Liver (tissue), 3 donors: ENCODE measurements around the gene CREB5.

Source experiments
- CTCF ChIP-seq: fragments of 150-350 bp; IDR thresholded peaks from 2 replicates; pipeline ENCODE4 v1.5.1; 2017; ENCODE audit warnings: improper control_type of control experiment, low read depth, low read length; ENCODE audit not compliant: missing input control
- EGR1 ChIP-seq, 2 donors: IDR thresholded peaks; 2 replicates each; pipeline ENCODE4 v1.6.1; 2016 to 2018; ENCODE audit warnings: antibody characterized with exemption in 2 of 2, low read depth in 2 of 2
- JUND ChIP-seq, 2 donors: IDR thresholded peaks; 2 replicates each; pipeline ENCODE4 v1.6.1; 2016; ENCODE audit warnings: antibody characterized with exemption in 2 of 2
- SP1 ChIP-seq: IDR thresholded peaks from 2 replicates; pipeline ENCODE4 v1.6.1; 2018; ENCODE audit warnings: antibody characterized with exemption, mild to moderate bottlenecking
- YY1 ChIP-seq: IDR thresholded peaks from 2 replicates; pipeline ENCODE4 v1.6.1; 2016; ENCODE audit warnings: antibody characterized with exemption, mild to moderate bottlenecking
- ZBTB33 ChIP-seq: IDR thresholded peaks from 2 replicates; pipeline ENCODE4 v1.6.1; 2016; ENCODE audit warnings: antibody characterized with exemption
- TF ChIP-seq, protein P1 (sequence below): IDR thresholded peaks from 2 replicates; pipeline ENCODE4 v1.6.1; 2016; ENCODE audit warnings: antibody characterized with exemption
- TF ChIP-seq, protein P2 (sequence below): IDR thresholded peaks from 2 replicates; pipeline ENCODE4 v1.6.1; 2016; ENCODE audit warnings: antibody characterized with exemption, mild to moderate bottlenecking
- donor health status: healthy.
- donor health status: healthy.

DNA sequence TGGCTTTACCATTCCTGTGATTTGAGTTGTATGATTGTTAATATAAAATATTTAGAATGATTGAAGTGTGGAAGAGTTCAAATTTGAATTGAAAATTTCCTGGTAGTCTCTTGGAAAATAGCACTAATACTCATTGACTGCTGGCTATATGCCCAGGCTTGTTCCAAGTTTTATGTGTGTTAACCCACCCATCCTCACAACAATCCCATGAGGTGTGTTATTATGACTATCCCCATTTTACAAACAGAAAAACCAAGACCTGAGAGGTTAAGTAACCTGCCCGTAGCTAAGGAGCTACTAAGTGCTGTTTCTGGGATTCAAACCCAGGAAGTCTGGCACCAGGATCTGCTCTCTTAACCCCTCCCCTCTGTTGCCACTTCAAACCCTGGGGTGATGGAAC is 213.9 kb downstream of the CREB5 start:
- no peak for TF ChIP-seq SP1
- no peak for TF ChIP-seq EGR1 (IDR thresholded peaks at IDR 0.05; ENCODE audit: low read depth in 2 of 2)
- TF ChIP-seq ZBTB33 = no peak
- TF ChIP-seq YY1 = no peak
- TF ChIP-seq, protein P1, sequence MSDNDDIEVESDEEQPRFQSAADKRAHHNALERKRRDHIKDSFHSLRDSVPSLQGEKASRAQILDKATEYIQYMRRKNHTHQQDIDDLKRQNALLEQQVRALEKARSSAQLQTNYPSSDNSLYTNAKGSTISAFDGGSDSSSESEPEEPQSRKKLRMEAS = no peak
- no peak for TF ChIP-seq CTCF
- TF ChIP-seq, protein P2, sequence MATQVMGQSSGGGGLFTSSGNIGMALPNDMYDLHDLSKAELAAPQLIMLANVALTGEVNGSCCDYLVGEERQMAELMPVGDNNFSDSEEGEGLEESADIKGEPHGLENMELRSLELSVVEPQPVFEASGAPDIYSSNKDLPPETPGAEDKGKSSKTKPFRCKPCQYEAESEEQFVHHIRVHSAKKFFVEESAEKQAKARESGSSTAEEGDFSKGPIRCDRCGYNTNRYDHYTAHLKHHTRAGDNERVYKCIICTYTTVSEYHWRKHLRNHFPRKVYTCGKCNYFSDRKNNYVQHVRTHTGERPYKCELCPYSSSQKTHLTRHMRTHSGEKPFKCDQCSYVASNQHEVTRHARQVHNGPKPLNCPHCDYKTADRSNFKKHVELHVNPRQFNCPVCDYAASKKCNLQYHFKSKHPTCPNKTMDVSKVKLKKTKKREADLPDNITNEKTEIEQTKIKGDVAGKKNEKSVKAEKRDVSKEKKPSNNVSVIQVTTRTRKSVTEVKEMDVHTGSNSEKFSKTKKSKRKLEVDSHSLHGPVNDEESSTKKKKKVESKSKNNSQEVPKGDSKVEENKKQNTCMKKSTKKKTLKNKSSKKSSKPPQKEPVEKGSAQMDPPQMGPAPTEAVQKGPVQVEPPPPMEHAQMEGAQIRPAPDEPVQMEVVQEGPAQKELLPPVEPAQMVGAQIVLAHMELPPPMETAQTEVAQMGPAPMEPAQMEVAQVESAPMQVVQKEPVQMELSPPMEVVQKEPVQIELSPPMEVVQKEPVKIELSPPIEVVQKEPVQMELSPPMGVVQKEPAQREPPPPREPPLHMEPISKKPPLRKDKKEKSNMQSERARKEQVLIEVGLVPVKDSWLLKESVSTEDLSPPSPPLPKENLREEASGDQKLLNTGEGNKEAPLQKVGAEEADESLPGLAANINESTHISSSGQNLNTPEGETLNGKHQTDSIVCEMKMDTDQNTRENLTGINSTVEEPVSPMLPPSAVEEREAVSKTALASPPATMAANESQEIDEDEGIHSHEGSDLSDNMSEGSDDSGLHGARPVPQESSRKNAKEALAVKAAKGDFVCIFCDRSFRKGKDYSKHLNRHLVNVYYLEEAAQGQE = no peak
- TF ChIP-seq JUND (IDR thresholded peaks at IDR 0.05) = no peak
